GM23338 (cell line): ENCODE results near the gene PRKCQ. TPM values are rescaled to one million over a fixed set of nuclear protein-coding genes. Genes with fewer than 3 reads are reported as not detected.

ENCODE experiments used
- CREB1 ChIP-seq: fragments of 250-450 bp; sonication (Bioruptor Pico); IDR thresholded peaks from 2 replicates; pipeline ENCODE4 v1.5.0; 2020; ENCODE audit warnings: low read depth, mild to moderate bottlenecking, moderate library complexity
- CTCF ChIP-seq, 2 experiments: fragments of 200-600 bp in 1 of 2; sonication (generic) in 1 of 2; conservative IDR thresholded peaks; 2 replicates each; pipeline versions ENCODE4 v1.5.1 to v1.6.1; 2016 to 2017; ENCODE audit warnings: antibody characterized with exemption in 2 of 2, low read depth in 2 of 2, mild to moderate bottlenecking in 2 of 2, moderate library complexity in 1 of 2
- EZH2 ChIP-seq: fragments of 200-600 bp; sonication (generic); IDR thresholded peaks from one replicate; pipeline ENCODE4 v1.8.0; 2017; ENCODE audit warnings: antibody characterized with exemption, mild to moderate bottlenecking, low read depth; ENCODE audit not compliant: unreplicated experiment
- EZH2phosphoT487 ChIP-seq: fragments of 200-600 bp; sonication (generic); IDR thresholded peaks from one replicate; pipeline ENCODE4 v1.8.1; 2018; ENCODE audit warnings: antibody characterized with exemption; ENCODE audit not compliant: unreplicated experiment
- NANOG ChIP-seq: IDR thresholded peaks from 2 replicates; pipeline ENCODE4 v1.6.1; 2016; ENCODE audit warnings: antibody characterized with exemption, borderline replicate concordance
- STAT1 ChIP-seq: IDR thresholded peaks from one replicate; pipeline ENCODE4 v1.6.1; 2016; ENCODE audit warnings: antibody characterized with exemption; ENCODE audit not compliant: unreplicated experiment
- ZNF114 ChIP-seq: fragments of 250-450 bp; sonication (Bioruptor Pico); IDR thresholded peaks from 2 replicates; pipeline ENCODE4 v1.5.0; 2020; ENCODE audit warnings: mild to moderate bottlenecking, moderate library complexity
- ZNF331 ChIP-seq: fragments of 250-450 bp; sonication (Bioruptor Pico); IDR thresholded peaks from 2 replicates; pipeline ENCODE4 v1.5.0; 2020; ENCODE audit warnings: low read depth, mild to moderate bottlenecking, moderate library complexity
- ZNF462 ChIP-seq: fragments of 250-450 bp; sonication (Bioruptor Pico); IDR thresholded peaks from 2 replicates; pipeline ENCODE4 v1.5.0; 2020; ENCODE audit warnings: mild to moderate bottlenecking, moderate library complexity
- polyA plus RNA-seq: library from polyadenylated mRNA; unstranded; fragments of >200 nt; fragmentation: Nextera tagmentation; extraction: Ambion mirVana; gene quantifications from 2 replicates; pipeline ENCODE4 v1.2.1, GENCODE V29; 2016
- total RNA-seq: library from RNA; depleted of rRNA; stranded (reverse); fragments of >200 nt; shearing (Covaris generic); gene quantifications from 2 replicates; pipeline ENCODE4 v1.2.3, GENCODE V29; 2014

PRKCQ gene
- total and polyA plus RNA-seq, 2 experiments from 2014 or later = 12.6 to 28.5 TPM

- TF ChIP-seq ZNF462 (no peak), CREB1 (CRISPR knock-in tag) (no peak), EZH2 (no peak), ZNF114 (CRISPR knock-in tag) (no peak), STAT1 (no peak), EZH2phosphoT487 (no peak), ZNF331 (no peak), NANOG (no peak), CTCF (conservative IDR thresholded peaks at IDR 0.05; ENCODE audit: low read depth in 2 of 2) (no peak)
Measured at GRCh38 chr10:6482737-6483357, 97.2 kb downstream of the PRKCQ start (continued).
